NCI-H146 treated with DMSO at 0.1 percent for 48 hours (cell line): ENCODE results near the gene CHMP3.

Experiments
- DNase-seq: peaks from one replicate; lab custom pipeline; 2025; ENCODE audit not compliant: unreplicated experiment; lab: John Stamatoyannopoulos, UW

Gene CHMP3

DNA sequence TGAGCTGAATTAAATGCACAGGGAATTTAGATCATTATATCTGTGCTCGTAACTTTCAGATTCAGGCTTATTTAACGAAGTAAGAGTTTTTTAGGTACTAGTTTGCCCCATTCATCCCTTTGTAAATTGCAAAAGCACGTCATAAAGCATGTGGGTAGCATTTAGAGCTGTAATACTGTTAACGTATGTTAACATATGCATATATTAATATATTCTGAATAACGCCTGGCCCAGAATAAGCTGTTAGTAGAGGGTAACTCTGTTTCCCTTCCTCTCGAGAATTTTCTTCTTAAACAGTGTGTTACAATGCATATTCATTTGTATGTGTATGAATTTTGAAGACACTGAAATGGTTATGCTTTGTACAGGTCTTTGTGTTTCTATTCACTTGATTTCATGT, 91.6 kb downstream of the CHMP3 start:
- DNase-seq, result no peak

DNA sequence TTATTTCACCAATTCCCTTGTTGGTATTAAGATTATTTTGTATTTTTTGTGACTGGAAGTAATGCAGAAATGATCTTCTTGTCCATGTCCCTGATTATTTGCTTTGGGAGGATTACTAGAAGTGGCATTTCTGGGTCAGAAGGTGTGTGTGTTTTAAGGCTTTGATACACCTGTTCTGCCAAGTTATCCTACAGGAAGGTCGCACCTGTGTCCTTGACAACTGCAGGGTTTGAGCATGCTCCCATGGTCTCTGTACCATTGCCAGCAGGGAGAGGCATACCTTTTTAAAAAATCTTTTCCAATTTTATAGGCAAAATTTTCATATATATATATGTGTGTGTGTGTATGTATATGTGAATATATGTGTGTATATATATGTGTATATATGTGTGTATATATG, 92.4 kb downstream of the CHMP3 start:
- DNase-seq, result no peak

DNA sequence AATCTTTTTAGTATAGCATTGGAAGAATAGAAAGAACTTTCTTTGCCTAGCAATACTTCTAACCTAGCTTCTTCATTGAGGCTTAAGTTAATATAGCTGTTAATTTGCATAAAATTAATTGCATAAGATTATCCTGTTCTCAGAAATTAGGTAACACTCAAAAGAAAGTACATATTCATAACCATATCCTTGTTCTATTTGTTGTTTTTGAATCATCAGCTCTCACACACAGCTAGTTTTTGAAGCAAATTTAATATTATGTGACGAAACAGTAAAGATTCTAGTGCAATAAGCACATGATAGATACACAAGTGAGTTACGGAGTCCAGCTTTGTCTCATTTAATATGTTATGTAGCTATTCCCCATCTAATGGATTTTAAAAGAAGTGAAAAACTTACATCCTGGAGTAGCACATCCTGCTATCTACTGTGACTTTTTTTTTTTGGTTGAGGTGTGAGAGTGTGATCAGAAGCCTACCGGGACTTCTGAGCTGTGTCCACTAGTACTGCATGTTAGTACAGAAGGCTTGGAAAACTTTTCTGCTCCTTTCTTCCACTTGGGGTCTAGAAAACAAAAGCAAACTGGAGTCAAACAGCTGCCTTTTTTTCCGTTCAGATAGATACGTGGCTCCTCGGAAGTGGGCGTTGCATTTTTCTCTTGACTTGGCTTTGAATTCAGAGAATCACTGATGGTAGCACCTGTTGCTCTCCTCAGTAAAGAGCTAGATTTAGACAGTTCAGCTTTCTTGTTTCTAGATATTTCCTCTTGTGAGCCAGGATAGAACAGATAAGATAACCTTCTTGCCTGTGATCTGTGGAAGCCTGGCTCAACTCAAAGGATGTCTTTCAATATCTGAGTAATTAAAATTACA, 94.8 kb downstream of the CHMP3 start:
- DNase-seq, result no peak

DNA sequence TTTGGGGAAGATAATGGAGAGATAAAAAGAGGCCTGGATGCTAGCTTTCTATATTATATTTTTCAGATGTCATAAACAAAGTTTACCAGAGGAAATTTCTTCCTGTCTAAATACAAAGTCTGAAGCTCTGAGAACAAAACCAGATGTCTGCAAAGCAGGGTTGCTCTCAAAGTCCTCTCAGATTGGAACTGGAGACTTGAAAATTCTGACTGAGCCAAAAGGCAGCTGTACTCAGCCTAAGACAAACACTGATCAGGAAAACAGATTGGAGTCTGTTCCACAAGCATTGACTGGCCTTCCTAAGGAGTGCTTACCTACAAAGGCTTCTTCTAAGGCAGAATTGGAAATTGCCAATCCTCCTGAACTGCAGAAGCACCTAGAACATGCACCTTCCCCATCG, 96.9 kb downstream of the CHMP3 start:
- no peak for DNase-seq

DNA sequence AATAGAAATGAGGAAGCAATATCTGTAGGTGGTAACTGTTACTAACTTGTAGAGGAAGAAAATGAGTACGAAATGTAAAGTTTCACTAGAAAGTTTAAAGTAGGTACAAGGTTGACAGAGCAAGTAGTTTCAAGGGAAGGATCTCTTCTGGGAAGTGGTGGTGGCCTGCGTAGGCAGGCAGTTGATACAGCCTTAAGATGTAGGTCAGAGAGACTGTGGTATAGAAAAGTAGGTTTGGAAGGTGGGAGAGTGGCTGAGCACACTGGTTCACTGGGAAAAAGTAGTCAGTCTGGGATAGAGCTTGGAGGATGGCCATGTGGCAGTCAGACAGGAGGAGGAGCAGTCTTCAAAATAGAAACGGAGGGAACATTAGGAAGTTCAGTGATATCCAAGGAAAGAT, 98.6 kb downstream of the CHMP3 start:
- no peak for DNase-seq

DNA sequence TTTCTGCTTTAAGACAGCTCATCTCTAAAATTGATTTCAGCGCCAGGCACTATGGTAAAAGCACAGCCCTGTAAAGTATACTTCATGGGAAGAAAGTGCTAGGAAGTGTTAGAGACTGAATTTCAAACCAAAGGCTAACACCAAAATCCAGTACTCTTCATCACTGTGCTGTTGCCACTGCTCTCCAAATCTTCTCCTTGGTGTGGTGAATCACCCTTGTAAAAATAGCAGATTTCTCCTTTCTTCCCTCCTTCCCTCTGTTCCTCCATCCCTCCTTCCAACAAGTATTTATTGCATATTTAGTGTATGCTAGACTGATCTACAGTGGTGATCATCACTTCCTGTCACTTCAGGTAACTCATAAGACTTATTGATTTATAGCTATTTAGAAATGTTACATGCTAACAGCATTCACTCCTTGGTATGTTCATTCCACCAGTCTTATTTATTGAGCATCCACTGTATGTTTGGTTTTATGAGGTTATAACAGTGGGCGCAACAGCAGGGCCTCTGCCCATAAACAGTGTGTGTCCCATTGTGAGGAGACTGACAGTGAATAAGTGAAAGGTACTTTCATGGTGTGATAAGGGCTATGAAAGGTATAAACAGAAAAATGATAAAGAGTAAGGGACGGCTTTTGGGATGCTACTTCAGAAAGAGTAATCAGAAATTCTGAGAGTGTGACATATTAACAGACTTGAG, 102.0 kb downstream of the CHMP3 start:
- no peak for DNase-seq

DNA sequence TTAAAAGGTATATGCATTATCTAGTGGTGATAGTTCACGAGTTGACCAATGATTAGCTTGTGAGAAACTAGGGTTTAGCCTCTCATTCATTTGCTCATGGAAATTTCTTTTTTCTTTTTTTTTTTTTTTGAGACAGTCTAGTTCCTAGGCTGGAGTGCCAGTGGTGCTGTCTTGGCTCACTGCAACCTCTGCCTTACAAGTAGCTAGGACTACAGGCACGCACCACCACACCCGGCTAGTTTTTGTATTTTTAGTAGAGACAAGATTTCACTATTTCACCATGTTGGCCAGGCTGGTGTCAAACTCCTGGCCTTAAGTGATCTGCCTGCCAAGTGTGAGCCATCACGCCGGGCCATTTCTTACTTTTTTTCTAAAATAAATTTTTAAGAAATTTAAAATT, 108.1 kb downstream of the CHMP3 start:
- DNase-seq, result no peak

DNA sequence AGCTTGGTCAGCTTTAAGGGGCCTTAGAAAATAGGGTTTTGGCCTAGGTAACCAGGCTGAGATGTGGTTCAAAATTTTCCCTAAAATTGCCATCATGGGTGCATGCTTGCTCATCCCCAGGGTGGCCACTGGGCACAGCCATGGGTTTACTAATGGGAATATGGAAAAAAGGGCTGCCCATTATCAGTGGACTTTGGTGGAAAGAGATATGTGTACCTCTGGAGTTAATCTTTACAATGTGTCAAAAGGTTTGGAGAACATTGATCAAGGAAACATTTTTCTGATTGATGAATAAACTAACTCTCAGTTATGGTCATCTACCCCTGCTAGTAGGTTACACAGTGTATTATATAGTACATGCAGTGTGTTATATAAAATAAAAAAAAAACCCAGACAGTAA, 109.0 kb downstream of the CHMP3 start:
- DNase-seq, result no peak

DNA sequence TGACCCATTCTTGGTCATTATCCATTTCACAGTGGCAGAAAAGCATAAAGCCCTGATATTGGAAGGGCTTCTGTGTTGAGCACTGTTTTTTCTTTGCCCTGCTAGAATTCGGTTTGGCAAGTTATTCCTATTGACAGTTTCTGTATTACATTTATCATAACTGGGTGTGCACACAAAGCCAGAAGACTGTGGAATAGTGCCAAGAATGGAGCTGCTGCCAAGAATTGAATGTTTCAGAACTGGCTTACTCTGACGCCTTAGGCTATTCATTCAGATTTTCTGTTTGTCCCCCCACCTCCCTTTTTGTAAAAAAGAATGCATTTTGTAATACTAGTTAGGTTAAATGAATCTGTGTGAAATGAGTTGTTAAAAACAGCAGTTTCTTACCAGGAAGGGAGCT, 109.4 kb downstream of the CHMP3 start:
- DNase-seq, result no peak
